WERI-Rb-1 (cell line): Measurements from ENCODE around the gene TTC23.

Experiments
- DNase-seq: peaks from one replicate; pipeline ENCODE4 v3.0.0-alpha.2; 2020
- H3K27ac ChIP-seq: fragments of 250-450 bp; sonication (Bioruptor Pico); 2 replicates; pipeline ENCODE4 v1.5.1; 2020; ENCODE audit warnings: mild to moderate bottlenecking, moderate library complexity
- H3K27me3 ChIP-seq: fragments of 250-450 bp; sonication (Bioruptor Pico); 2 replicates; pipeline ENCODE4 v1.5.1; 2021; ENCODE audit warnings: mild to moderate bottlenecking, low read depth, moderate library complexity; ENCODE audit not compliant: insufficient read depth, severe bottlenecking
- H3K36me3 ChIP-seq: fragments of 250-450 bp; sonication (Bioruptor Pico); 2 replicates; pipeline ENCODE4 v1.5.1; 2020; ENCODE audit warnings: mild to moderate bottlenecking, moderate library complexity
- H3K4me3 ChIP-seq: 2 replicates; pipeline ENCODE4 v1.5.1; 2011; ENCODE audit warnings: low read depth, mild to moderate bottlenecking, control low read depth, low read length
- H3K9me3 ChIP-seq: fragments of 250-450 bp; sonication (Bioruptor Pico); 2 replicates; pipeline ENCODE4 v1.5.1; 2021; ENCODE audit warnings: mild to moderate bottlenecking, moderate library complexity; ENCODE audit not compliant: severe bottlenecking
- CTCF ChIP-seq: IDR thresholded peaks from 2 replicates; pipeline ENCODE4 v1.5.1; 2011; ENCODE audit warnings: low read depth, mild to moderate bottlenecking, control low read depth, inconsistent platforms, low read length

Gene TTC23

GRCh38 chr15:99164119-99164518 lies 85.3 kb downstream of the TTC23 start:
- no peaks in the 10 kb centered on the region for H3K9me3 ChIP-seq
- H3K36me3 ChIP-seq: no peaks in the 10 kb centered on the region
- no peak for TF ChIP-seq CTCF
- no peak overlapping the region for H3K4me3 ChIP-seq
- H3K27ac ChIP-seq: no peak overlapping the region
- DNase-seq: no peak
- H3K27me3 ChIP-seq: no peaks in the 10 kb centered on the region

- TF ChIP-seq CTCF: no peak
- DNase-seq: no peak
Measured at GRCh38 chr15:99163271-99164062, 85.9 kb downstream of the TTC23 start.

GRCh38 chr15:99158626-99159412 lies 90.6 kb downstream of the TTC23 start:
- H3K27ac ChIP-seq: peak overlapping the region; percentile 80
- H3K36me3 ChIP-seq: no peaks in the 10 kb centered on the region
- no peak overlapping the region for H3K4me3 ChIP-seq
- TF ChIP-seq CTCF: no peak
- no peaks in the 10 kb centered on the region for H3K9me3 ChIP-seq
- H3K27me3 ChIP-seq: no peaks in the 10 kb centered on the region
- no peak for DNase-seq

More at GRCh38 chr15:99163271-99164062, 85.9 kb downstream of the TTC23 start:
- Histone ChIP-seq H3K27me3 (no peaks in the 10 kb centered on the region), H3K36me3 (no peaks in the 10 kb centered on the region), H3K27ac (no peak overlapping the region), H3K9me3 (no peaks in the 10 kb centered on the region), H3K4me3 (no peak overlapping the region)

GRCh38 chr15:99157456-99157855 lies 91.9 kb downstream of the TTC23 start:
- no peaks in the 10 kb centered on the region for H3K36me3 ChIP-seq
- no peaks in the 10 kb centered on the region for H3K27me3 ChIP-seq
- H3K4me3 ChIP-seq: no peak overlapping the region
- no peak for DNase-seq
- no peak for TF ChIP-seq CTCF
- H3K27ac ChIP-seq: no peak overlapping the region
- H3K9me3 ChIP-seq: no peaks in the 10 kb centered on the region

GRCh38 chr15:99155961-99156443 lies 93.4 kb downstream of the TTC23 start:
- TF ChIP-seq CTCF: no peak
- no peaks in the 10 kb centered on the region for H3K36me3 ChIP-seq
- H3K27me3 ChIP-seq: no peaks in the 10 kb centered on the region
- no peaks in the 10 kb centered on the region for H3K9me3 ChIP-seq
- DNase-seq: no peak
- H3K4me3 ChIP-seq: no peak overlapping the region
- H3K27ac ChIP-seq: no peak overlapping the region
